WI38 (cell line): Measurements from ENCODE around the gene ADAM17.

Experiments
- H3K4me3 ChIP-seq: 2 replicates; pipeline ENCODE4 v1.5.1; 2011; ENCODE audit warnings: low read depth, mild to moderate bottlenecking, control low read depth, low read length
- CTCF ChIP-seq: IDR thresholded peaks from 2 replicates; pipeline ENCODE4 v1.5.1; 2012; ENCODE audit warnings: low read depth, mild to moderate bottlenecking, control low read depth, low read length

Gene ADAM17

DNA sequence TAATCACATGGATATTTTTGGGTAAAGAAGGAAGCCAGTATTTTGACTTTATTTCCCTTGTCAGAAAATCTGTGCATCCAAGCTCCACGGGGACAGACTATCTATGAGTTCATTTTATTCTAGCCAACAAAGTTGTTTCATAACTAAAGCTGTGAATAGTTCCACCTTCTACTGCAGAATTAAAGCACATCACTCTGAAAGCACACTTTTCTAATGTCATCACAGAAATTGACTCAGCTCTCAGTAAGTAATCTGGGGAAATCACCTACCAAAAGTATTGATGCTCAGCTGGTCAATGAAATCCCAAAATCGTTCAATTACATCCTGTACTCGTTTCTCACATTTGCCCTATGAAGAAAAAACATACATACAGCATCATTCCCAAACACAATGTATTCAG lies 62.2 kb downstream of the ADAM17 start:
- no peak for TF ChIP-seq CTCF
- H3K4me3 ChIP-seq, result no peak overlapping the region

DNA sequence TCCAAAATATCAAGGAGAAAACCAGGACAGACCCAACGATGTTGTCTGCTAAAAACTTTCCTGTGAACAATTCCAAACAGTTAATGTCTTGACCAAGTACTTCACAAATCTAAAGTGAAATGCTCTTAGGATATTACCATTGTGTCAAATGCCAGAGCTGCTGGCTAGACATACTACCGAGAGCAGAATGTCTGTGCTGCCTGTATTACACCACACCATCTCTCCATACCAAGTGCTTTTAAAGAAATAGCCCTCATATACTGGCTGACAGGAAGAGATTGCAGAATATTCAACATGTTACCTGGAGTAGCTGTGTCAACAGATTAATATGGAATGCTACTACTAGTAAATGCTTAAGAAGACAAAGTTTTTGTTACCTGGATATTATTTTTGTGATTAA lies 62.7 kb downstream of the ADAM17 start:
- TF ChIP-seq CTCF, result no peak
- H3K4me3 ChIP-seq, result no peak overlapping the region

- no peak overlapping the region for H3K4me3 ChIP-seq
- no peak for TF ChIP-seq CTCF
These were observed 64.8 kb downstream of the ADAM17 start for GRCh38 chr2:9490789-9491188.

GRCh38 chr2:9488583-9489547 lies 66.8 kb downstream of the ADAM17 start:
- no peak overlapping the region for H3K4me3 ChIP-seq
- no peak for TF ChIP-seq CTCF

- no peak for TF ChIP-seq CTCF
- H3K4me3 ChIP-seq, result no peak overlapping the region
These were observed 71.1 kb downstream of the ADAM17 start for GRCh38 chr2:9484533-9484932.

- TF ChIP-seq CTCF, result no peak
- H3K4me3 ChIP-seq, result no peak overlapping the region
These were observed 72.5 kb downstream of the ADAM17 start for GRCh38 chr2:9483107-9483506.

- H3K4me3 ChIP-seq, result no peak overlapping the region
These were observed 75.5 kb downstream of the ADAM17 start for GRCh38 chr2:9480157-9480556.

More at GRCh38 chr2:9480157-9480556, 75.5 kb downstream of the ADAM17 start:
- no peak for TF ChIP-seq CTCF
